KOPT-K1 (cell line): ENCODE measurements around the gene CD244.

Experiments used
- H3K27ac ChIP-seq: fragments of 200-600 bp; sonication (generic); 2 replicates; pipeline ENCODE4 v1.5.1; 2016; ENCODE audit warnings: antibody characterized with exemption, mild to moderate bottlenecking, low read depth, low read length; ENCODE audit not compliant: poor library complexity, severe bottlenecking
- H3K36me3 ChIP-seq: fragments of 200-600 bp; sonication (generic); 2 replicates; pipeline ENCODE4 v1.5.1; 2017; ENCODE audit warnings: antibody characterized with exemption, mild to moderate bottlenecking, low read length, moderate library complexity; ENCODE audit not compliant: insufficient read depth
- H3K9me3 ChIP-seq: fragments of 200-600 bp; sonication (generic); 2 replicates; pipeline ENCODE4 v1.5.1; 2017; ENCODE audit warnings: antibody characterized with exemption, low read length, mild to moderate bottlenecking; ENCODE audit not compliant: insufficient read depth, poor library complexity, severe bottlenecking

CD244 gene

DNA sequence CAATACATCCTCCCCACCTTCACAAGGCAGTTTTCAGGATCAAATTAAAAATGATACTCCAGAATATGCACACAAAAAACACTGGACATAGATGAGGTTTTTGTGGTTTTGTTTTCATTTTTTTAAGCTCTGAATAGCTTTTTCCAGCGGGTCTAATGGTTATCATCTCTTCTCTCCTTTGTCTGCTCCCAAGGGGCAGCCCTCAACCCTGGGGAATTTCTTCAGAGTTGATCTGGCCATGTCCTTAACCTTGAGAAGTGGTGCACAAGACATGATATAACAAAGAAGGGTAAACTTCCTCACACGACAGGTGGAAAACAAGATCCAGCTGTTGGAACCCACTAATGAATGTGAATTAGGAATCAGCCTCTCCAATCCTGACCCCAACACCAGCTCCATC is 1.5 kb upstream of the CD244 start:
- H3K36me3 ChIP-seq = no peaks in the 10 kb centered on the region
- peak overlapping the region; percentile 76 for H3K27ac ChIP-seq
- H3K9me3 ChIP-seq = no peaks in the 10 kb centered on the region

- peak overlapping the region; percentile 76 for H3K27ac ChIP-seq
- H3K9me3 ChIP-seq = no peaks in the 10 kb centered on the region
- H3K36me3 ChIP-seq = no peaks in the 10 kb centered on the region
Observed at GRCh38 chr1:160863774-160864131, 1.1 kb upstream of the CD244 start.

DNA sequence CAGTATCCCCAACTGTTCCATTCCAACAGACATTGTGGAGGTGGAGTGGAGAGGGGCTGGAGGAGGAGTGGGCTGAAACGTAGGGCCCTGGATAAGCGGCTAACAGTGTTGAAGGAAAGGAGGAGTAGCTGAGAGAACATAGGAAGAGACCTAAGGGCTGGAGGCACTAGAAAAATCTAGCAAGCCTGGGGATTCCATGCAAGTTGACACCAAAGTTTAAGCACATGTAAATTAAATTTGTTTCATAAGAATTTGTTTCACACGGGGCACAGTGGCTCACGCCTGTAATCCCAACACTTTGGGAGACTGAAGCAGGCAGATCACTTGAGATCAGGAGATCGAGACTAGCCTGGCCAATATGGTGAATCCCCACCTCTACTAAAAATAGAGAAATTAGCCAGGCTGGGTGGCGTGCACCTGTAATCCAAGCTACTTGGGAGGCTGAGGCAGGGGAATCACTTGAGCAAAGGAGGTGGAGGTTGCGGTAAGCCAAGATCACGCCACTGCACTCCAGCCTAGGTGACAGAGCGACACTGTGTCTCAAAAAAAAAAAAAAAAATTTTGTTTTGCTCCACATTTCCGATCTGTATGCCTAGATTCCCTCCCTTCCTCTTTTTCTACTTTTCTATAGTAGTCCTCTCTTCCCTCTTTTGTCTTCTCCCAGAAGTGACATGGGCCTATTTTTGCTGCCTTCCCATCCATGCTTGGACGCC is 530 bp upstream of the CD244 start:
- peak overlapping the region; percentile 76 for H3K27ac ChIP-seq
- no peaks in the 10 kb centered on the region for H3K36me3 ChIP-seq
- H3K9me3 ChIP-seq = no peaks in the 10 kb centered on the region

GRCh38 chr1:160860840-160861505 is 1.7 kb downstream of the CD244 start:
- no peaks in the 10 kb centered on the region for H3K9me3 ChIP-seq
- H3K36me3 ChIP-seq = no peaks in the 10 kb centered on the region
- peak overlapping the region; percentile 32 for H3K27ac ChIP-seq

DNA sequence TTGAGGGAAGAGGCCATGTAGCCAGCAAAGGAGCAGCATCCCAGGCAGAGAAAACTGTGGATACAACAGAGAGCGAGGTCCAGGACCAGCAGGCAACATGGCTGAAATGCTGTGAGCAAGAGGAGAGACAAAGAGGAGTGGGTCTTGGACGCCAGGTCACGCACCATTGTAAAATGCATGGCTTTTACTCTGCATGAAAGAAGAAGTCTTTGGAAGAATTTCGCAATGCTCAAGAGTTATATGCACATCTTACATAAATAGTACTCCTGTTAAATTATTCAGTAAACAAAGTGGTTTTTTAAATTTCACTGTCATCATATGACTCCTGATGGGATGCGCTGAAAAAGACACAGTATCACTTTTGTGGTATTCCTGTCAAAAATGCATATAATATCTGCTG is 3.5 kb downstream of the CD244 start:
- Histone ChIP-seq H3K9me3 (no peaks in the 10 kb centered on the region), H3K27ac (no peak overlapping the region), H3K36me3 (no peaks in the 10 kb centered on the region)

- H3K27ac ChIP-seq = peak overlapping the region; percentile 12
- no peaks in the 10 kb centered on the region for H3K36me3 ChIP-seq
- no peaks in the 10 kb centered on the region for H3K9me3 ChIP-seq
Observed at GRCh38 chr1:160858507-160858906, 4.2 kb downstream of the CD244 start.

DNA sequence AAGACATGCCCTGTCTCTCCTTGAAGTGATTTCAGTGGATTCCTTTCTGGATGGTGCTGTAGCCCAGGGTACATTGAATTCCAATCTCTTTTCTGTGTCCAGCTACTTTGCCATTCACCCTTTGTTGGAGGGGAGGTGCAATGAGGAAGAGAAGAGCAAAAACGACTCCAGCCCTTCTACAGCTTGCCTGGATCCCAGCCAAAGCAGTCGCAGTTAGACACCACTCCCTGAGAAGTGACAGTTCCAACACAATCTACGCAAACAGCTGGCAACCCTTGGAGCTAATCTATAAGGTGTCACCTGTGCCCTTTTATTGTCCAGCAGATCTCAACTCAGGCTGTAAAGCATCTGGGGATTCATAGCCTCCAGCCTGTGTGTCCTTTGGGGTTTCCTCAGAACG is 4.6 kb downstream of the CD244 start:
- Histone ChIP-seq H3K9me3 (no peaks in the 10 kb centered on the region), H3K36me3 (no peaks in the 10 kb centered on the region), H3K27ac (peak overlapping the region; percentile 12)

- H3K36me3 ChIP-seq = no peaks in the 10 kb centered on the region
- H3K27ac ChIP-seq = peak overlapping the region; percentile 91
- no peaks in the 10 kb centered on the region for H3K9me3 ChIP-seq
Observed at GRCh38 chr1:160855181-160855981, 7.3 kb downstream of the CD244 start.

DNA sequence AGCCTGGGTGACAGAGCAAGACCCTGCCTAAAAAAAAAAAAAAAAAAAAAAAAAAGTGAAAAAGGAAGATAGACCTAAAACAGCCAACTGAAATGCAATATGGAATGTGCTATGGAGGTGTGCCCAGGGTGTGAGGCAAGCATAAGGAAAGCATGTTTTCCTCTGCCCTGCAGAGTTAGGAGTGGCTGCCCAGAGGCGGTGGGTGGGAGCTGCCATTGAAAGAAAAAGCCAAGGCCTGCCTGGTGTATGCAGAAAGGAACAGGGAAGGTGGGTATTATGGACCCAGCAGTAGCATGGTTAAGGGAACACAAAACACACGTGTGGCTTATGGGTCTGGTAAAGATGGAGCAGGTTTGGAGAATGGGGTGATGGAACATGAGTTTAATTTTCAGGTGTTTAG is 8.9 kb downstream of the CD244 start:
- H3K36me3 ChIP-seq = no peaks in the 10 kb centered on the region
- H3K27ac ChIP-seq = peak overlapping the region; percentile 24
- H3K9me3 ChIP-seq = no peaks in the 10 kb centered on the region

- Histone ChIP-seq H3K36me3 (no peaks in the 10 kb centered on the region), H3K9me3 (no peaks in the 10 kb centered on the region), H3K27ac (no peak overlapping the region)
Observed at GRCh38 chr1:160853014-160853413, 9.7 kb downstream of the CD244 start.

DNA sequence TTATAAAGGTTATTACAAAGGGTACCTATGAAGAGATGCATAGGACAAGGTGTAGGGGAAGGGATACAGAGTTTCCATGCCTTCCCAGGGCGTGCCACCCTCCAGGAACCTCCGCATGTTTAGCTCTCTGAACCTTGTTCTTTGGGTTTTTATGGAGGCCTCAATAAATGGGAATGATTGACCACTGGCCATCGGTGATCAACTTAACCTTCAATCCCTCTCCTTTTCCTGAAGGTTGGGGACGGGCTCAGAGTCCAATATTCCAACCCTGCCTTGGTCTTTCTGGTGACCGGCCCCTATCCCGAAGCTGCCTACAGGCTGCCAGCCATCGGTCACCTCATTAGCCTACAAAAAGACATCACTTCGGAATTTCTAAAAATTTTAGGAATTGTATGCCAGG is 11.7 kb downstream of the CD244 start:
- Histone ChIP-seq H3K27ac (no peak overlapping the region), H3K9me3 (no peaks in the 10 kb centered on the region), H3K36me3 (no peaks in the 10 kb centered on the region)

GRCh38 chr1:160850541-160850940 is 12.1 kb downstream of the CD244 start:
- H3K27ac ChIP-seq = no peak overlapping the region
- H3K36me3 ChIP-seq = no peaks in the 10 kb centered on the region
- H3K9me3 ChIP-seq = no peaks in the 10 kb centered on the region

DNA sequence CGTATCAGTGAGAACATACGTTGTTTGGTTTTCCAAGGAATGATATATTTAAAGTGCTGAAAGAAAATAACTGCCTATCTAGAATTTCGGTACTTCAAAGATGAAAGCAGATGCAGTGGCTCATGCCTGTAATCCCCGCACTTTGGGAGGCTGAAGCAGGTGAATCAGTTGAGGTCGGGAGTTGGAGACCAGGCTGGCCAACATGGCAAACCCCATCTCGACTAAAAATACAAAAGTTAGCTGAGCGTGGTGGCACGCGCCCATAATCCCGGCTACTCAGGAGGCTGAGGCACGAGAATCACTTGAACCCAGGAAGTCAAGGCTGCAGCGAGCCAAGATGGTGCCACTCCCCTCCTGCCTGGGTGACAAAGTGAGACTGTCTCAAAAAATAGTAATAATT is 16.4 kb downstream of the CD244 start:
- Histone ChIP-seq H3K36me3 (no peaks in the 10 kb centered on the region), H3K27ac (no peak overlapping the region), H3K9me3 (no peaks in the 10 kb centered on the region)

GRCh38 chr1:160844447-160845232 is 18.0 kb downstream of the CD244 start:
- Histone ChIP-seq H3K36me3 (no peaks in the 10 kb centered on the region), H3K27ac (no peak overlapping the region), H3K9me3 (no peaks in the 10 kb centered on the region)

GRCh38 chr1:160841079-160841478 is 21.6 kb downstream of the CD244 start:
- H3K27ac ChIP-seq = peak overlapping the region; percentile 36
- H3K9me3 ChIP-seq = no peaks in the 10 kb centered on the region
- H3K36me3 ChIP-seq = 0 out of 2 replicates have a peak, but pooled peaks cover under 1% of the 10 kb centered on the region
